K562 (cell line): ENCODE results near the gene SMG9. TPM values are rescaled to one million over a fixed set of nuclear protein-coding genes. Genes with fewer than 3 reads are reported as not detected.

ENCODE experiments used
- EWSR1 ChIP-seq: fragments of 450-650 bp; IDR thresholded peaks from 2 replicates; pipeline ENCODE4 v1.6.1; 2018; ENCODE audit warnings: borderline replicate concordance, mild to moderate bottlenecking, low read depth, moderate library complexity; ENCODE audit not compliant: partially characterized antibody
- KAT8 ChIP-seq: fragments of 450-650 bp; IDR thresholded peaks from 2 replicates; pipeline ENCODE4 v1.6.1; 2016; ENCODE audit warnings: low read depth, mild to moderate bottlenecking
- KLF1 ChIP-seq: fragments of 450-650 bp; IDR thresholded peaks from 2 replicates; pipeline ENCODE4 v1.6.1; 2016; ENCODE audit warnings: missing genetic modification characterization, missing compliant biosample characterization
- MCM5 ChIP-seq: fragments of 450-650 bp; IDR thresholded peaks from 2 replicates; pipeline ENCODE4 v1.6.1; 2016; ENCODE audit warnings: low read depth
- MED1 ChIP-seq: sonication (generic); formaldehyde crosslinking; IDR thresholded peaks from 2 replicates; pipeline ENCODE4 v1.8.1; 2023; ENCODE audit warnings: missing genetic modification reagents, borderline replicate concordance
- NBN ChIP-seq: fragments of 450-650 bp; IDR thresholded peaks from 2 replicates; pipeline ENCODE4 v1.6.1; 2016; ENCODE audit warnings: low read depth, mild to moderate bottlenecking
- OTX1 ChIP-seq: fragments of 450-650 bp; formaldehyde crosslinking; IDR thresholded peaks from 2 replicates; pipeline ENCODE4 v1.4.0; 2022; ENCODE audit warnings: mild to moderate bottlenecking
- polyA plus RNA-seq, 8 experiments: library from polyadenylated mRNA; depleted of rRNA in 4 of 8; stranded (reverse) in 5 of 8; unstranded in 3 of 8; fragments of >200 nt; fragmentation: Nextera tagmentation in 2 of 8; fragmentation: Illumina TruSeq in 1 of 8; extraction: Ambion mirVana in 2 of 8; extraction: Trizol in 1 of 8; gene quantifications; 2 replicates each; pipeline versions ENCODE4 v1.2.1 to v1.2.3, GENCODE V29; 2011 to 2014; ENCODE audit warnings: inconsistent platforms in 1 of 8, missing spikeins in 1 of 8
- total RNA-seq, 7 experiments: library from RNA; depleted of rRNA in 6 of 7; stranded (reverse); fragments of >200 nt in 6 of 7; fragmentation: Illumina TruSeq in 2 of 7; extraction: Trizol in 2 of 7; gene quantifications; 2 replicates each; pipeline versions ENCODE4 v1.2.1 to v1.2.3, GENCODE V29; 2011 to 2021; ENCODE audit warnings: low replicate concordance in 1 of 7
- TF ChIP-seq, protein P1 (sequence below), 2 experiments: fragments of 450-650 bp in 1 of 2; sonication (generic) in 1 of 2; formaldehyde crosslinking in 1 of 2; IDR thresholded peaks; 2 replicates each; pipeline versions ENCODE4 v1.7.1 to v1.9.0; 2016 to 2022; ENCODE audit warnings: inconsistent platforms in 1 of 2, mild to moderate bottlenecking in 1 of 2, missing genetic modification reagents in 1 of 2
- TF ChIP-seq, protein P2 (sequence below): fragments of 150-350 bp; IDR thresholded peaks from 2 replicates; pipeline ENCODE4 v1.6.1; 2014; ENCODE audit warnings: low read depth, mild to moderate bottlenecking, low read length, borderline replicate concordance
- TF ChIP-seq, protein P3 (sequence below): fragments of 450-650 bp; IDR thresholded peaks from one replicate; pipeline ENCODE4 v1.6.1; 2018; ENCODE audit warnings: mild to moderate bottlenecking, moderate library complexity; ENCODE audit not compliant: partially characterized antibody

SMG9 gene
- total and polyA plus RNA-seq, 9 of the 15 experiments (the other 6 are each of a cell fraction or from before 2014, with no cell fraction given) = 1.7 to 79.7 (median 40.2) TPM

DNA sequence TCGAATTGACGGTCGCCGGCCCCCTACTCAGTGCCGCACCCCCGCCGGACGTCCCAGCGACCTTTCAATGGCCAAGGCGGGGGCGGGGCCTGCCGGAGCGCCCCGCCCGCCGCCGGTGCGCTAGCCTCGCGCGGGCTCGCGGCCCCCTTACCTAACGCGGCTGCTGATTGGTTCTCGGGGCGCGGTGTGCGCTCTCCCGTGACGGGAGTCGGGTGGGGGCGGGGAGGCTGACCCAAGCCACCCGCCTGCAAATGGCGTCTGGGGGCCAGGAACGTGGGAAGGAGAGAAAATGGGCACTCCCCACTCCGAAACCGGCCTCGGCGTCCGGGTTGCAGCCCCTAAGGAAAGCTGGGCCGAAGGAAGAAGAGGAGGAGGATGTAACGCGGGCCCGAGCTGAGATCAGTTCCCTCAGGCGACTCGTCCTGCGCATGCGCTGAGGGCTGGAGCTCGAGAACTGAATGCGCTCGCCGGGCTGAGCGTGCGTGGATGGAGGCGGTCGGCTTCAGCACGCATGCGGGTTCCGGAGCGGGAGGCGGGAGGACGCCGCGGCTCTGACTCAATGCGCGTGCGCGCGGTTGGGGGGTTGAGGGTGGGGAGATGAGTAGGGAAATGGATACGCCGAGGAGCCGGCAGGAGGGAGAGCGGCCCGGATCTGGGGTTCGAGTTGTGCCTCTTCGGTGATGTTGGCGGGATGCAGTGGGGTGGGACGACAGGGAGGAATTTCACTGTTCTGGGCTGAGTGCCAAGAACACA, at the start of gene SMG9 (continued):
- TF ChIP-seq, protein P1, sequence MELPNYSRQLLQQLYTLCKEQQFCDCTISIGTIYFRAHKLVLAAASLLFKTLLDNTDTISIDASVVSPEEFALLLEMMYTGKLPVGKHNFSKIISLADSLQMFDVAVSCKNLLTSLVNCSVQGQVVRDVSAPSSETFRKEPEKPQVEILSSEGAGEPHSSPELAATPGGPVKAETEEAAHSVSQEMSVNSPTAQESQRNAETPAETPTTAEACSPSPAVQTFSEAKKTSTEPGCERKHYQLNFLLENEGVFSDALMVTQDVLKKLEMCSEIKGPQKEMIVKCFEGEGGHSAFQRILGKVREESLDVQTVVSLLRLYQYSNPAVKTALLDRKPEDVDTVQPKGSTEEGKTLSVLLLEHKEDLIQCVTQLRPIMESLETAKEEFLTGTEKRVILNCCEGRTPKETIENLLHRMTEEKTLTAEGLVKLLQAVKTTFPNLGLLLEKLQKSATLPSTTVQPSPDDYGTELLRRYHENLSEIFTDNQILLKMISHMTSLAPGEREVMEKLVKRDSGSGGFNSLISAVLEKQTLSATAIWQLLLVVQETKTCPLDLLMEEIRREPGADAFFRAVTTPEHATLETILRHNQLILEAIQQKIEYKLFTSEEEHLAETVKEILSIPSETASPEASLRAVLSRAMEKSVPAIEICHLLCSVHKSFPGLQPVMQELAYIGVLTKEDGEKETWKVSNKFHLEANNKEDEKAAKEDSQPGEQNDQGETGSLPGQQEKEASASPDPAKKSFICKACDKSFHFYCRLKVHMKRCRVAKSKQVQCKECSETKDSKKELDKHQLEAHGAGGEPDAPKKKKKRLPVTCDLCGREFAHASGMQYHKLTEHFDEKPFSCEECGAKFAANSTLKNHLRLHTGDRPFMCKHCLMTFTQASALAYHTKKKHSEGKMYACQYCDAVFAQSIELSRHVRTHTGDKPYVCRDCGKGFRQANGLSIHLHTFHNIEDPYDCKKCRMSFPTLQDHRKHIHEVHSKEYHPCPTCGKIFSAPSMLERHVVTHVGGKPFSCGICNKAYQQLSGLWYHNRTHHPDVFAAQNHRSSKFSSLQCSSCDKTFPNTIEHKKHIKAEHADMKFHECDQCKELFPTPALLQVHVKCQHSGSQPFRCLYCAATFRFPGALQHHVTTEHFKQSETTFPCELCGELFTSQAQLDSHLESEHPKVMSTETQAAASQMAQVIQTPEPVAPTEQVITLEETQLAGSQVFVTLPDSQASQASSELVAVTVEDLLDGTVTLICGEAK (IDR thresholded peaks at IDR 0.05) = no peak
- TF ChIP-seq, protein P1 (CRISPR knock-in tag; IDR thresholded peaks at IDR 0.05) = no peak
- TF ChIP-seq, protein P2, sequence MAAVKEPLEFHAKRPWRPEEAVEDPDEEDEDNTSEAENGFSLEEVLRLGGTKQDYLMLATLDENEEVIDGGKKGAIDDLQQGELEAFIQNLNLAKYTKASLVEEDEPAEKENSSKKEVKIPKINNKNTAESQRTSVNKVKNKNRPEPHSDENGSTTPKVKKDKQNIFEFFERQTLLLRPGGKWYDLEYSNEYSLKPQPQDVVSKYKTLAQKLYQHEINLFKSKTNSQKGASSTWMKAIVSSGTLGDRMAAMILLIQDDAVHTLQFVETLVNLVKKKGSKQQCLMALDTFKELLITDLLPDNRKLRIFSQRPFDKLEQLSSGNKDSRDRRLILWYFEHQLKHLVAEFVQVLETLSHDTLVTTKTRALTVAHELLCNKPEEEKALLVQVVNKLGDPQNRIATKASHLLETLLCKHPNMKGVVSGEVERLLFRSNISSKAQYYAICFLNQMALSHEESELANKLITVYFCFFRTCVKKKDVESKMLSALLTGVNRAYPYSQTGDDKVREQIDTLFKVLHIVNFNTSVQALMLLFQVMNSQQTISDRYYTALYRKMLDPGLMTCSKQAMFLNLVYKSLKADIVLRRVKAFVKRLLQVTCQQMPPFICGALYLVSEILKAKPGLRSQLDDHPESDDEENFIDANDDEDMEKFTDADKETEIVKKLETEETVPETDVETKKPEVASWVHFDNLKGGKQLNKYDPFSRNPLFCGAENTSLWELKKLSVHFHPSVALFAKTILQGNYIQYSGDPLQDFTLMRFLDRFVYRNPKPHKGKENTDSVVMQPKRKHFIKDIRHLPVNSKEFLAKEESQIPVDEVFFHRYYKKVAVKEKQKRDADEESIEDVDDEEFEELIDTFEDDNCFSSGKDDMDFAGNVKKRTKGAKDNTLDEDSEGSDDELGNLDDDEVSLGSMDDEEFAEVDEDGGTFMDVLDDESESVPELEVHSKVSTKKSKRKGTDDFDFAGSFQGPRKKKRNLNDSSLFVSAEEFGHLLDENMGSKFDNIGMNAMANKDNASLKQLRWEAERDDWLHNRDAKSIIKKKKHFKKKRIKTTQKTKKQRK = no peak
- TF ChIP-seq NBN (0 out of 2 replicates have a peak, but pooled peaks have one; percentile 27), OTX1 (CRISPR knock-in tag) (peak; percentile 19; the same call in 1 of the 2 replicates), EWSR1 (no peak), KAT8 (no peak), MED1 (CRISPR knock-in tag) (no peak), KLF1 (0 out of 2 replicates have a peak, but pooled peaks have one; percentile 30), MCM5 (no peak)
- TF ChIP-seq, protein P3, sequence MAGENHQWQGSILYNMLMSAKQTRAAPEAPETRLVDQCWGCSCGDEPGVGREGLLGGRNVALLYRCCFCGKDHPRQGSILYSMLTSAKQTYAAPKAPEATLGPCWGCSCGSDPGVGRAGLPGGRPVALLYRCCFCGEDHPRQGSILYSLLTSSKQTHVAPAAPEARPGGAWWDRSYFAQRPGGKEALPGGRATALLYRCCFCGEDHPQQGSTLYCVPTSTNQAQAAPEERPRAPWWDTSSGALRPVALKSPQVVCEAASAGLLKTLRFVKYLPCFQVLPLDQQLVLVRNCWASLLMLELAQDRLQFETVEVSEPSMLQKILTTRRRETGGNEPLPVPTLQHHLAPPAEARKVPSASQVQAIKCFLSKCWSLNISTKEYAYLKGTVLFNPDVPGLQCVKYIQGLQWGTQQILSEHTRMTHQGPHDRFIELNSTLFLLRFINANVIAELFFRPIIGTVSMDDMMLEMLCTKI = no peak
